Ecto neural progenitor cell (in vitro differentiated cells): ENCODE data around the gene ME3.
"Not testable (repeated sequence)": the region's sequence is repeated elsewhere in the genome, so short reads cannot be mapped to it uniquely, and the experiment has no call there.

Source experiments
- DNase-seq: peaks from one replicate; pipeline ENCODE4 v3.0.0-alpha.2; 2018; ENCODE audit warnings: low spot score

The ME3 gene

GRCh38 chr11:86423488-86423887 is 248.9 kb downstream of the ME3 start:
- not testable (repeated sequence) for DNase-seq

- no peak for DNase-seq
Observed at GRCh38 chr11:86422371-86422770, 250.0 kb downstream of the ME3 start.

- no peak for DNase-seq
Observed at GRCh38 chr11:86421946-86422345, 250.5 kb downstream of the ME3 start.

GRCh38 chr11:86418917-86419316 is 253.5 kb downstream of the ME3 start:
- no peak for DNase-seq

GRCh38 chr11:86418513-86418912 is 253.9 kb downstream of the ME3 start:
- DNase-seq: no peak

GRCh38 chr11:86418106-86418505 is 254.3 kb downstream of the ME3 start:
- no peak for DNase-seq

- DNase-seq: not testable (repeated sequence)
Observed at GRCh38 chr11:86416951-86417350, 255.5 kb downstream of the ME3 start.

GRCh38 chr11:86416494-86416893 is 255.9 kb downstream of the ME3 start:
- no peak for DNase-seq

- DNase-seq: no peak
Observed at GRCh38 chr11:86415026-86415425, 257.4 kb downstream of the ME3 start.

- DNase-seq: no peak
Observed at GRCh38 chr11:86414032-86414431, 258.4 kb downstream of the ME3 start.

- no peak for DNase-seq
Observed at GRCh38 chr11:86408845-86409244, 263.6 kb downstream of the ME3 start.

GRCh38 chr11:86403458-86403857 is 269.0 kb downstream of the ME3 start:
- no peak for DNase-seq

- no peak for DNase-seq
Observed at GRCh38 chr11:86398106-86398505, 274.3 kb downstream of the ME3 start.

- DNase-seq: no peak
Observed at GRCh38 chr11:86397351-86397750, 275.1 kb downstream of the ME3 start.

- DNase-seq: no peak
Observed at GRCh38 chr11:86396396-86396795, 276.0 kb downstream of the ME3 start.

- no peak for DNase-seq
Observed at GRCh38 chr11:86395061-86395551, 277.3 kb downstream of the ME3 start.
